ENCODE results near the gene ABO.
"Not testable (repeated sequence)": the region's sequence is repeated elsewhere in the genome, so short reads cannot be mapped to it uniquely, and the experiment has no call there.

The ABO gene

DNA sequence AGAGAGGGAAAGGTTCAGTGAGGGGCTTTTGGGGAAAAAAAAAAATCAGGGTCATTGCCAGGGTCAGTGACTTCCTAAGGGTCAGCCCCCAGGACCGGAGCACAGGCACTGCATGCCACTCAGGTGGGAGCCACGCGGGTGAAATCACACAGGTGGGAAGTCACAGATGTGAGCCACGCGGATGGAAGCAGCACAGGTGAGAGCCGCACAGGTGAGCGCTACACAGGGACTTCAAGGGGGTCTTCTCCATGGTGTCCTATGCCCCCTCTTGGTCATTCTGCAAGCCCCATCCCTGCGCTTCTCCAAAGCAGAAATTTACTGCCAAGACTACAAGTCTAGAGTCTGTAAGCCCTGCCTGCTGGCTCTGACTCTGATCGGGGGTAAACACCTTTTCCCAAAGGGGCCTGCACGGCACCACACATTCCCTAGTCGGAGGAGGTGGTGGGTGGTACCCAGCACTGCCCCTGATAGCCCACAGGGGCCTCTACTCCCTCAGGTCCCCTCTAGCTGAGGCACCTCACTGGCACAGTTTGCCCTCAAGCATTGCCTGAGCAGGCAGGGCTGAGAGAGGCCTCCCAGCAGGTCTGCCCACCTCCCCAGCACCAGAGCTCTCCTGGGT lies 47.6 kb downstream of the ABO start:
- TF ChIP-seq, protein P1, sequence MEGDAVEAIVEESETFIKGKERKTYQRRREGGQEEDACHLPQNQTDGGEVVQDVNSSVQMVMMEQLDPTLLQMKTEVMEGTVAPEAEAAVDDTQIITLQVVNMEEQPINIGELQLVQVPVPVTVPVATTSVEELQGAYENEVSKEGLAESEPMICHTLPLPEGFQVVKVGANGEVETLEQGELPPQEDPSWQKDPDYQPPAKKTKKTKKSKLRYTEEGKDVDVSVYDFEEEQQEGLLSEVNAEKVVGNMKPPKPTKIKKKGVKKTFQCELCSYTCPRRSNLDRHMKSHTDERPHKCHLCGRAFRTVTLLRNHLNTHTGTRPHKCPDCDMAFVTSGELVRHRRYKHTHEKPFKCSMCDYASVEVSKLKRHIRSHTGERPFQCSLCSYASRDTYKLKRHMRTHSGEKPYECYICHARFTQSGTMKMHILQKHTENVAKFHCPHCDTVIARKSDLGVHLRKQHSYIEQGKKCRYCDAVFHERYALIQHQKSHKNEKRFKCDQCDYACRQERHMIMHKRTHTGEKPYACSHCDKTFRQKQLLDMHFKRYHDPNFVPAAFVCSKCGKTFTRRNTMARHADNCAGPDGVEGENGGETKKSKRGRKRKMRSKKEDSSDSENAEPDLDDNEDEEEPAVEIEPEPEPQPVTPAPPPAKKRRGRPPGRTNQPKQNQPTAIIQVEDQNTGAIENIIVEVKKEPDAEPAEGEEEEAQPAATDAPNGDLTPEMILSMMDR (IDR thresholded peaks at IDR 0.05; ENCODE audit: extremely low read depth, missing control alignments): no peak

DNA sequence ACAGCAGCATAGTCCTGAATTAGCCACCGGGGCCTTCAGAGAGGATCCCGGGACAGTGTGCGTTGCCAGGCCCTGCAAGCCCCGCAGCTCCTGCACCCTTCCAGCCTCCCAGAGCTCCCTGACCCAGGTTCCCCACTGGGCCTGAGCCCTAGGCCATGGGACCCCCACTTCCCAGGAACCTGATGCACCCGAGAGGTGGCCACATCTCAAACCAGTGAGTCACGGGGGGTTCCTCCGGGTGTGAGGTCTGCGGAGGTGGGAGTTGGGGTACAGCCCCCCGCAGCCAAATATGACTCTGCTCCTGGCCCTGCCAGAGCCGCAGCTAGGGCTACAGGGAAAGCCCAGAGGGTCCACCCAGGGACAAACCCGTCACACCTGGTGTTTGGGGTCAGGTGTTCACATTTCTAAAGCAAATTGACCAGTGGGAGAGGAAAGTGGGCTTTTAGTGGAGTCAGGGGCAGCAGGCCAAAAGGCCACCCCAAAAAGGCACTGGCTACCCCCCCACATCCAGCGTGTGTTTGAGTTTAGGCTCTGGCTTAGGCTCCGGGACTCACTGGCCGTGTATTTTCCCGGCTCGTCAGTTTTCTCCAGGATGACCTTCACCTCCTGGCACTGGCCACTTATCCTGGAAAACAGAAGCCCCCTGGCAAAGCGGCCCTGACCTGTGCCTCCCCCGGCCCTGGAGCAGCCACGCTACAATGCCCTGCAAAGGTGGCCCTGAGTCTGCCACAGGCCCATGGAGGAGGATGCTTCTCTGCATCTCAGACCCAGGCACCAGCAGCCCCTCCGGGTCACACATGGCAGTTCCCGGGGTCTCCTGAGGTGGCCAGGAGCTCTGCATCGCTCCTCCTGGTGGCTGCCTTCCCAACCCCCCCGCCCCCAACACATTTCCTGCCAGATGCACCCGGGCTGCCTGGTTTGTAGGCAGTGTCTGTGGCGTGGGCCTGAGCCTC lies 48.5 kb downstream of the ABO start:
- TF ChIP-seq, protein P1 (IDR thresholded peaks at IDR 0.05; ENCODE audit: extremely low read depth, missing control alignments): no peak

More for the DNA sequence above, 47.6 kb downstream of the ABO start:
- no peak for DNase-seq (ENCODE audit: low spot score)

DNA sequence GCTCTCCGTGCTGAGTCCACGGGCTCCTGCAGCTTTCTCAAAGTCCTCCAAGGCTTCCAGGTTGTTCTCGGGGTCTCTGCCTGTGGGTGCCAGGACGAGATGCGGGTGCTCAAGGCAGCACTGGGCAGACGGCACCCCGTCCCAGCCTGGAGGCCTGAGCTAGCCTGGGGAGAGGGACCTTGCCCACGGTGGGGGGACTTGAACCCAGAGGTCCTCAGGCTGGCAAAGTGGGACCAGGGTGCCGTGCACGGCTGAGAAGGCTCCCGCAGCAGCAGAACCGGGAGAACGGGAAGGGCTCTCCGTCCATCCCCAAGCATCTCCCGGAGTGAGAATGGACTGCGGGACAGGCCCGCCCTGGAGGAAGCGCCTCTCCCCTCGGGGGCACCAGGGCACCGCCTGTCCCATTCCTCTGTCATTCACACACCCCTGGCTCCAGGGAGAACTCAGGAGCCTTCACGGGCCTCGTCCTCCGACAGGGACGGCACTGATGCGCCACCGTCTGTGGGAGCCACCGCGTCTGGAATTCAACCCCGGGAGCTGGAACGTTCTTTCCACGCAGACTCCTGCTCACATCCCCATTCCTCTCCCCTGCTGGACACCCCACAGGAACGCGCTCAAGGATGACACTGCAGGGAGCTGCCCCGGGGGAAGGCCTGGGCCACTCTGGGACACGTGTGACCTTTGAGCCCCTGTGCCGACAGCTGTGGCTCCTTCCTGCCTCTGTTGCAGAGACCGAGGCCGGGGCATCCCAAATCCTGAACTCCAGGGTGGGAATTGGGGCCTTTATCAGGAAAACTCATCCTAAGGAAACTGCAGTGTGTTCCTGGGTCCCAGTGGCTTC lies 49.6 kb downstream of the ABO start:
- TF ChIP-seq, protein P1 (IDR thresholded peaks at IDR 0.05; ENCODE audit: extremely low read depth, missing control alignments): no peak
- no peak for DNase-seq (ENCODE audit: low spot score)

More for the DNA sequence above, 48.5 kb downstream of the ABO start:
- no peak for DNase-seq (ENCODE audit: low spot score)

DNA sequence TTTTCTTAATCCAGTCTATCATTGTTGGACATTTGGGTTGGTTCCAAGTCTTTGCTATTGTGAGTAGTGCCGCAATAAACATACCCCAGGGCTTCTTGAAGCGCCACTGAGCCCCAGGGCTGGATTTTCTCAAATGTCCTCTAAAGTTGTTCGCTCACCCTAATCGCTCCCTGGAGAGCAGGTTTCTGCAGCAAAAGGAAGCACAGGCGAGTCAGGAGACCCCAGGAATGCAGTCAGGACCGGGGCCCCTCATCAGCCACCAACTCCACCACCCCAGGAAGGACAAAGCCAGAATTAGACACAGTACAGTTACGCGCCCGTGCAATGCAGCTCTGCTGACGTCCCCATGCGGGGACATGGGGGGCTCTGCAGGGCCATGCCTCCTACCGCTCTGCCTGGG lies 50.2 kb downstream of the ABO start:
- TF ChIP-seq, protein P1 (IDR thresholded peaks at IDR 0.05; ENCODE audit: extremely low read depth, missing control alignments): no peak
- DNase-seq (ENCODE audit: low spot score): no peak

DNA sequence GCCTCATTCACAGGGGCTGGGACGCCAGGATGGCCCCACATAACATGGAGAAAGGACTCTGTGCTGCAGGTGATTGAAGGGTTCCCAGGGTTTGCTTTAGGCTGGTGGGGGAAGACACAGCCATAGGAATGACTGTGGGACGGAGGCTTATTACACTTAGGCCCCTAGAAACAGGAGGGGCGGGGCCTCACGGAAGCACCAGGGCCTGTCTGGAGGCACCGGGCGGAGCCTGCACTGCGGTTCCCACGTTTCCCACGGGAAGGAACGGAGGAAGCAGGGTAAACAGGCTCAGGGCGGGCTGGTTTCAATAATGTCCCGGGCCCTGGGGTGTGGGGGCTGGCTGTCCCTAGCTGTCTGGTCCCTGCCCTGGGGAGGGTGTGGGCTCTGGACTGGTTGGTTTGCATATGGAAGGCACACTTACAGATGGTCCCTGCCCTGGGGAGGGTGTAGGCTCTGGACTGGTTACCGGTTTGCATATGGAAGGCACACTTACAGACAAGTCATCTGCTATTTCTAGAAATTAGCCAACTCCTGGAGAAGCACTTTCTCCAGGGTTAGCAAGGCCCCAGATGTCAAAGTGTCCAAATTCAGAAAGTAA lies 51.7 kb downstream of the ABO start:
- not testable (repeated sequence) for DNase-seq (ENCODE audit: low spot score)

DNA sequence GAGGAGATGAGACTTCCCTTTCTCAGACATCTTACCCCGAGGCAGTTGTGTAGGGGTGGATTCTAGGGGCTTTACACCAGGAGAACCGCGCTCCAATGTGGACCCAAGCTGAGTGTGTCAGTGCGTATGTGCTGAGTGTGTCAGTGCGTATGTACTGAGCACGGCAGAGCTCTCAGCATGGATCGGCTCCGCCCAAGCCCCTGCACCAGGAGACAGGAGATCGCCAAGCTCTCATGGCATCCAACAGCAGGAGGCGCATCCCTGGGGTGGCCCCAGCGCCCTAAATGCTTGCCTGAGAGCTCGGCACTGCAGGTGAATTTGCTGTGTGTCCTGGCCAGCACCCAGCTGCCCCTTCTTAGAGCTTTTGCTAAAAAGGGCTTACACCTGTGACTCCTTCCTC lies 53.0 kb downstream of the ABO start:
- DNase-seq (ENCODE audit: low spot score): not testable (repeated sequence)

DNA sequence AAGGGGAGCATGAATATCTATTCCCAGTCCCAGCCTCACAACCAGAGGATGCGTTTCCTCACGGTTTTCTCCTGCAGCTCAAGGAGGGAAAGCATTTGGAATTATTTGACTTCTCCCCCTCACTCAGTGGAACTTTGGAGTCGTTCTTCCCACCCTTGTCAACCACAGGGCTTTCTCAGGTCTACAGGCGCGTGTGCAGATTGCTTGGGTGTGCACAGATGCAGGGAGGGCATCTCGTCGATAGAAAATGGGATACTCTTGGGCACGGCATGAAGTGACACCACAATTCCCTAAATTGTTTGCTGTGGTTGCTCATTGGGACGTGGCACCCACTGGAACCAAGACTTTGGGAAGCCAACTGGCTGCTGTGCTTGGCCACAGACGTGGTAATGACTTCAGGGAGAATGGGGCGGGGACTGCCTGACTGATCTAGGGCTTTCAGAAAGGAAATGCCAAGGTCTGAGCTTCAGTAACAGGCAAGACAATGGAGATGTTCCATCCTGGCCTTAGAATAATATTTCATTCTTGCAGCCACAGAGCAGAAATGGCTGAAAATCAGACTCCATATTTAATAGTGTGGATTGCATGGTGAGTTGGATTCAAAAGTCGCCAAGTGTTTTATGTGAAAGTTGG lies 53.7 kb downstream of the ABO start:
- no peak for DNase-seq (ENCODE audit: low spot score)
- TF ChIP-seq, protein P1 (IDR thresholded peaks at IDR 0.05; ENCODE audit: extremely low read depth, missing control alignments): no peak

DNA sequence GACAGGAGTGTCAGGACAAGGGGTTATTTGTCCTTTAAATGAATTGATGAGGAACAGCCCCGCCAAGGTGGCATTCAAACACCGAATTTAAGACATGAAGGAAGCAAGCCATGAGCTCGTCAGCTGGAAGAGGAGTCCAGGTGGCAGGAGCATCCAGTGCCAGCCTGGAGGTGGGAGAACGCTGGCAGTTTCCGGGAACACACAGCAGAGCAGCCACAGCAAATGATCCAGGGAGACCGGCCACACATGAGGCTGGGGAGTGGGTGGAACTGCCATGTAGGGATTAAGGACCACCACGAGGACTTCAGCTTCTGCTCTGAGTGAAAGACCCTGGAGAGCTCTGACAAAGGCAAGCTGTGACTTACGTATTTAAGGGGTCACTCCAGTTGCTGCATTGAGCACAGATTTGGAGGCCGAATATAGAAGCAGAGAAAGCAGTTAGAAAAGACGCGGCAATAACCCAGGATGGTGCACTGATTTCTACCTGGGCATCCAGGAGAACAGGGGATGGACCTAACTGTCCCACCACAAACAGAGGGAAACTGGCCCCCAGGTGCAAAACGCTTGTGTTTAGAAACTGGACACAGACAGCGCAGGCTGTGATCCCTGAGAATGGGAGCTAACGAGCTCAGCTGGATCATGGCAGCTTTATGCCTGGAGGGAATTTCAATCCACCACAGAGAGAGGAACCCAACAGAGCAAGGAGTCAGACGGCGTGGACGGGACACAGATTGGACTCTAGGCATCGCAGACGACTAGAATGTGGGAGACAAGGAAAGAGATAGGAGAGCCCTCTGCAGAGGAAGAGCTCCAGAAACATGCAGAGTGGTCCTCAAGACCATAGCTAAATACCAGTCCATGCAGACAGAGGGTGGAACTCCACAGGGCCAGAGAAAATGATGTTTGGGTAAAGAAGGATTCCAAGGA lies 56.7 kb downstream of the ABO start:
- DNase-seq (ENCODE audit: low spot score): not testable (repeated sequence)

DNA sequence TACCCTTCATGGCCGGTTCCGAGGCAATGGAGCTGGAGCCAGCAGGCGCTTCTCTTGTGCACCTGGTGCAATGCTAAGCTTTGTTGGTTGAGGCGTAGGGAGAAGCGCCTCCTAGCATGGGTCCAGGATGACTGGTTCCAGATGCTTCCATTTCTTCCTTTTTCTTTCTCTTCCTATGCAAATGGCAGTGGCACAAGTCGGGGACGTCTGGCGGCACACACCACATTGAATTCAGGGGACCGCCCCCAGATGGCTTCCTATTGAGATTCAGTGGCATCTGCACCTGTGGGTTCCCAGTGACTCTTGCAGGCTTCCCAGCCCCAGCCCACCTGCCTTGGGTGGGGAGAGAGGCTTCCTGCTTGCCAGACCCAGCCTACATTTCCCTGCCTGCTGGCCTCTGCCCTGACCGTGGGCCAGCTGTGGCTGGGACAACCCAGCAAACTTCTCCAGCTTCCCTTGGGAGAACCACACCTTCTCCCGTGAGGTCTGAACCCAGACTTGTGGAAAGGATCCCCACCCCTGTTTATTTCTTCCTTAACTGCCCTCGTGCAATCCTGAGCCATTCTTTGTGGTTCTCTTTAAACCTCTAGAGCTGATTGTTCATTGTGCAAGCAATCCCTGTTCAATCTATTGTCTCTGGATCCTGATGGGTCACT lies 57.5 kb downstream of the ABO start:
- DNase-seq (ENCODE audit: low spot score): not testable (repeated sequence)

DNA sequence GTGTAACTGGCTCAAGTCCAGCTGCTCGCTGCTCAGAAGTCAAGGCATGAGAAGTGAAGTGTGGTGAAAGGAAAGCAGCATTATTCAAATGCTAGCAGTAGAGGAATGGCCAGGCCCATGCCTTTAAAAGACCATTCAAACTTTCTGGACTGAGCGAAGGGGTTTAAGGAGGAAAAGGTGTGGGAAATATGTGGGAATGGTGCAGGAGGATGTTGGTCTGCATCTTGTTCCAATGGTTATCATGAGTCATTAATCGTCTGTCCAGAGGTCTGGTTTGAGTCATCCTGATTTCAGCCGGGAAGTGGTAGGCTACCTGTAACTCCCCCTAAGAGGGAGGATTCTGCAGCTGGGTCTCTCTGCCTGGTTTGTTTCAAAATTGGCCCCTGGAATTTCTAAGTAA lies 60.7 kb downstream of the ABO start:
- not testable (repeated sequence) for DNase-seq (ENCODE audit: low spot score)
